OCI-LY7 (cell line): ENCODE measurements around the gene RASAL2. TPM values are rescaled to one million over a fixed set of nuclear protein-coding genes. Genes with fewer than 3 reads are reported as not detected.

Experiments
- BruUV-seq: library from RNA; stranded (reverse); fragments of 400-500 nt; replicated peaks from 2 replicates; lab custom pipeline; 2021; lab: Mats Ljungman, UMichigan
- CTCF ChIA-PET: fragments of 300-600 bp; sonication (Branson Sonifier 250); formaldehyde crosslinking; loops from one replicate; lab custom pipeline; 2022; ENCODE audit warnings: antibody characterized with exemption; ENCODE audit not compliant: unreplicated experiment; lab: Charles Lee
- POLR2A ChIA-PET: fragments of 300-600 bp; sonication (Branson Sonifier 250); formaldehyde crosslinking; loops from one replicate; lab custom pipeline; 2022; ENCODE audit warnings: antibody characterized with exemption; lab: Charles Lee
- DNase-seq: peaks from one replicate; pipeline ENCODE4 v3.0.0-alpha.2; 2015; ENCODE audit warnings: low spot score
- H2AFZ ChIP-seq: fragments of 200-600 bp; sonication (generic), shearing (Covaris generic); 2 replicates; pipeline ENCODE4 v1.6.1; 2014; ENCODE audit warnings: mild to moderate bottlenecking, antibody characterized with exemption, low read length, moderate library complexity
- H3K27ac ChIP-seq: fragments of 200-600 bp; sonication (generic); 2 replicates; pipeline ENCODE4 v1.5.1; 2014; ENCODE audit warnings: mixed run types, low read depth, mild to moderate bottlenecking, moderate library complexity, low read length, inconsistent platforms; ENCODE audit not compliant: poor library complexity, severe bottlenecking
- H3K36me3 ChIP-seq: fragments of 200-600 bp; sonication (generic); 2 replicates; pipeline ENCODE4 v1.6.1; 2014; ENCODE audit warnings: mild to moderate bottlenecking, antibody characterized with exemption, low read length, moderate library complexity, mixed read lengths; ENCODE audit not compliant: insufficient read depth
- H3K4me1 ChIP-seq: fragments of 200-600 bp; sonication (generic); 2 replicates; pipeline ENCODE4 v1.5.1; 2014; ENCODE audit warnings: mild to moderate bottlenecking, low read length; ENCODE audit not compliant: insufficient read depth, poor library complexity, severe bottlenecking
- H3K4me2 ChIP-seq: fragments of 200-600 bp; sonication (generic); 2 replicates; pipeline ENCODE4 v1.6.1; 2014; ENCODE audit warnings: mild to moderate bottlenecking, low read length
- H3K4me3 ChIP-seq: fragments of 200-600 bp; sonication (generic); 2 replicates; pipeline ENCODE4 v1.5.1; 2014; ENCODE audit warnings: mild to moderate bottlenecking, low read depth, low read length; ENCODE audit not compliant: poor library complexity, severe bottlenecking
- H3K79me2 ChIP-seq: fragments of 200-600 bp; sonication (generic); 2 replicates; pipeline ENCODE4 v1.6.1; 2016; ENCODE audit warnings: low read depth, mild to moderate bottlenecking, low read length, moderate library complexity, mixed read lengths; ENCODE audit not compliant: insufficient read depth
- H3K9me2 ChIP-seq: fragments of 200-600 bp; sonication (generic); 2 replicates; pipeline ENCODE4 v1.6.1; 2016; ENCODE audit warnings: mild to moderate bottlenecking, low read length, mixed read lengths; ENCODE audit not compliant: insufficient read depth
- H3K9me3 ChIP-seq: fragments of 200-600 bp; sonication (generic); 2 replicates; pipeline ENCODE4 v1.6.1; 2014; ENCODE audit warnings: mild to moderate bottlenecking, mixed run types, low read length, mixed read lengths
- H4K20me1 ChIP-seq: fragments of 200-600 bp; sonication (generic); 2 replicates; pipeline ENCODE4 v1.6.1; 2014; ENCODE audit warnings: mild to moderate bottlenecking, antibody characterized with exemption, low read length, moderate library complexity, mixed read lengths; ENCODE audit not compliant: insufficient read depth
- CTCF ChIP-seq: fragments of 200-600 bp; sonication (generic); conservative IDR thresholded peaks from 2 replicates; pipeline ENCODE4 v1.5.1; 2014; ENCODE audit warnings: mild to moderate bottlenecking, antibody characterized with exemption, low read length, moderate library complexity, mixed read lengths
- EZH2phosphoT487 ChIP-seq: fragments of 200-600 bp; sonication (generic); IDR thresholded peaks from 2 replicates; pipeline ENCODE4 v1.6.1; 2018; ENCODE audit warnings: low read depth, borderline replicate concordance, mild to moderate bottlenecking, mixed run types, antibody characterized with exemption, low read length, moderate library complexity, mixed read lengths
- intact Hi-C: fragments of 100-400 bp; cut with micrococcal nuclease; formaldehyde crosslinking; loops from one replicate; pipeline ENCODE4 v1.10.0; 2022; ENCODE audit not compliant: unreplicated experiment
- total RNA-seq, 2 experiments: library from RNA; depleted of rRNA in 1 of 2; stranded (reverse); fragments of >200 nt in 1 of 2; shearing (Covaris generic) in 1 of 2; gene quantifications; 2 replicates each; pipeline ENCODE4 v1.2.3, GENCODE V29; 2014 to 2022

RASAL2 gene
- total RNA-seq, 2 experiments from 2014 or later = 0.09 to 0.27 TPM

- Histone ChIP-seq H3K4me1 (no peaks in the 10 kb centered on the region), H2AFZ (no peak overlapping the region), H3K4me2 (no peak overlapping the region), H3K9me2 (no peaks in the 10 kb centered on the region), H3K27ac (no peak overlapping the region), H4K20me1 (no peaks in the 10 kb centered on the region), H3K36me3 (no peaks in the 10 kb centered on the region), H3K79me2 (no peaks in the 10 kb centered on the region), H3K9me3 (no peaks in the 10 kb centered on the region), H3K4me3 (no peak overlapping the region)
- no peak for DNase-seq
- no TSS peak for BruUV-seq
- no peak for TF ChIP-seq CTCF
- no peak for TF ChIP-seq EZH2phosphoT487
- ChIA-PET POLR2A (interaction anchor here (0.6 to 0.9 kb wide), 2 partner anchors 10 to 1598 kb away, joined by 3 read pairs; no protein-coding TSS in a partner anchor), CTCF (no interaction called here)
- intact Hi-C loops = no loop called here
Observed at GRCh38 chr1:178267646-178268094, 173.8 kb downstream of the RASAL2 start.

- Histone ChIP-seq H3K27ac (no peak overlapping the region), H3K4me1 (no peaks in the 10 kb centered on the region), H3K4me3 (no peak overlapping the region), H3K4me2 (no peak overlapping the region), H4K20me1 (no peaks in the 10 kb centered on the region), H3K9me2 (no peaks in the 10 kb centered on the region), H2AFZ (no peak overlapping the region), H3K79me2 (no peaks in the 10 kb centered on the region), H3K9me3 (no peaks in the 10 kb centered on the region), H3K36me3 (no peaks in the 10 kb centered on the region)
- BruUV-seq = no TSS peak
- intact Hi-C loops = no loop called here
- no peak for DNase-seq
- ChIA-PET CTCF (no interaction called here), POLR2A (no interaction called here)
- TF ChIP-seq EZH2phosphoT487 (no peak), CTCF (no peak)
Observed at GRCh38 chr1:178271471-178271870, 177.6 kb downstream of the RASAL2 start.

DNA sequence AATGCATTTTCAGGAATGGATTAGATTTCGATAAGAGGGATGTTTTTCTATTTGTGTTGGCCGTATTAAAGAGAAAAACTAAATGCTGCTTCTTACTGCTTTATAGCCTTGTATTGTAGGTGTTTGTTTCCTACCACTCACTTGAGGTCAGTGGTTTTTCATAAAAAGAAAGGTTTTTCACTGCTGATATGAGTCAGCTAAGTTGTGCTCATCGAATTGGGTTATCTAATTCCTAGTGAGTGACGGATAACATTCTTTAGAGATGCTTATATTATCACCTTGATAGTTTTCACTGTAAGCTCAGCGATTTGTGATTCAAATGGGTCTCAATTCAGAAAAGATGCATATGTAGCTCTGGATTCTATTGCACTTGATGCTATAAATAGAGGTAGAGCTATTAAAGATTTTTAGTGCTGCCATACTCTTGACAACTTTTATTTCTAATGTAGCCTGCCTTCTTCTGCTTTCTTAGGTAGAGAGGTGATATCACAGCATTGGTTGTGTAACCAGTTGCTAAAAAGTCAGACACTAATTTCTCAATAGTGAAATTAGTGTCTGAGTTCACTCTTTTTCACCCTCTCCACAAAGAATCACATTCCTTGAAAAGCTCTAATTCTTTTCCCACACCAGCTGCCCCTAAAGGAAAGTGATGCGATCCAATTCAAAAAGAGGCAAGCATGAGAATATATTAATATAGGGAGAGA, 180.0 kb downstream of the RASAL2 start:
- Histone ChIP-seq H3K9me2 (no peaks in the 10 kb centered on the region), H3K36me3 (no peaks in the 10 kb centered on the region), H3K4me3 (no peak overlapping the region), H3K79me2 (no peaks in the 10 kb centered on the region), H3K9me3 (no peaks in the 10 kb centered on the region), H3K4me1 (no peaks in the 10 kb centered on the region), H2AFZ (no peak overlapping the region), H4K20me1 (no peaks in the 10 kb centered on the region), H3K27ac (no peak overlapping the region), H3K4me2 (no peak overlapping the region)
- POLR2A ChIA-PET = interaction anchor here (0.6 kb wide), 1 partner anchor 64 kb away, joined by 3 read pairs; no protein-coding TSS in a partner anchor
- no peak for DNase-seq
- intact Hi-C loops = no loop called here
- no peak for TF ChIP-seq EZH2phosphoT487
- TF ChIP-seq CTCF = no peak
- CTCF ChIA-PET = interaction anchor here (0.6 kb wide), 1 partner anchor 312 kb away, joined by 3 read pairs; no protein-coding TSS in a partner anchor
- no TSS peak for BruUV-seq
